ENCODE measurements around the gene MTPN.

The MTPN gene

GRCh38 chr7:135981958-135982646 lies 4.9 kb upstream of the MTPN start:
- no peak for DNase-seq

GRCh38 chr7:135980665-135981180 lies 3.6 kb upstream of the MTPN start:
- DNase-seq: peak; percentile 45

DNA sequence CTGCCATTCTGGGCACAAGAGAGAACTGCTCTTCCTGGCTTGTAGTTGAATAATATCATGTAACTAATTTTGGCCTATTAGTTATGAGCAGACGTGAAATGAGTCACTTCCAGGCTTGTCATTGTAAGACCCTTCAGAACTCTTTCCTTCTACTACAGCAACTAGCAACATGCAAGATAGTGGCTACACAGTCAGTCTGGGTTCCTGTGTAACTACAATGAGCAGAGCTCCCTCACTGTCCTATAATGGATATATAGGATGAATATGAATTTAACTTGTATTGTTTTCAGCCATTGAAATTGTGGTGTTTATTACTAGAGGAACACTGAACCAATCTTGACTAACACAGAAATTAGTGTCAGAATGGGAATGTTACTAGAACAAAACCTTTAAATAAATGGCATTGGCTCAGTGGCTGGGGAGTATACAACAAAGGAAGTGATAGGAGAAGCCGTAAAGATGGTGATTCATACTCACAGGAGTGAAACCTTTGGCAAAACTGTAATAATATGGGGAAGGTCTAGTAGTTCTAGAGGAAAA lies 2.9 kb upstream of the MTPN start:
- DNase-seq: no peak

DNA sequence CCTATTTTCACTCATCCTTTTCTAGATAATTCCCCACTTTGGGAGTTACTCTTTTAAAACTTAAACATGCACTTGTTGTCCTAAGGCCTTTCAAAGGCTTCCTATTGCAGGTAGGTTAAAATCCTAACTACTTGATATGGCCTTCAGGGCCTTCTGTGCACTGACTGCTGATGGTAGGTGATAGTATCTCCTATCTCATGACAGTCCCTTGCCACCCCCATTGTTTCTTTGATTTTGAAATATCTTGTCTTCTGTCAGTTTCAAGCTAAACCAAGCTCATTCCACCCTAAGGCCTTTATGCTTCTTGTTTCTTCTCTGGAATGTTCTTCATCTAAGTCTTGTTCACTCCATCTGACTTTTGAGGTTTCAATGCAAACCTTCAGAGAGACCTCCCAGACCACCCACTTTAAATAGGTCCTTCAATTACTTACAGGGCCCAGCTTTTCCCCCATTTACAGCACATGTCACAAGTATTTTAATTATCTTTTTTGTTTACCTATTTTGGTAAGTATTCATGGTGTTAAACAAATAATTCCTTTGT lies 2.4 kb upstream of the MTPN start:
- DNase-seq: no peak

DNA sequence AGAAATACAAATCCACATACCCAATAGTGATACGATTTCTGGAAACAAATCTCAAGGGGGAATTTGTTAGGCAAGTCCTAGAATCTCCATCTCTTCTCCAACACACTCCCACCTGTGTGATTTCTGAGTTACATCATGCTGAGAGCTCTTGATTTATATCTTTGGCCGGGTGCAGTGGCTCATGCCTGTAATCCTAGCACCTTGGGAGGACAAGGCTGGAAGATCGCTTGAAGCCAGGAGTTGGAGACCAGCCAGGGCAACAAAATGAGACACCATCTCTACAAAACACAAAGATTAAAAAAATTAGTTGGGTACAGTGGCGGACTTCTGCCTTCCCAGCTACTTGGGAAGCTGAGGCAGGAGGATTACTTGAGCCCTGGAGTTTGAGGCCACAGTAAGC lies 1.5 kb upstream of the MTPN start:
- DNase-seq: no peak

- no peak for DNase-seq
Observed at GRCh38 chr7:135977742-135978066, 545 bp upstream of the MTPN start.

DNA sequence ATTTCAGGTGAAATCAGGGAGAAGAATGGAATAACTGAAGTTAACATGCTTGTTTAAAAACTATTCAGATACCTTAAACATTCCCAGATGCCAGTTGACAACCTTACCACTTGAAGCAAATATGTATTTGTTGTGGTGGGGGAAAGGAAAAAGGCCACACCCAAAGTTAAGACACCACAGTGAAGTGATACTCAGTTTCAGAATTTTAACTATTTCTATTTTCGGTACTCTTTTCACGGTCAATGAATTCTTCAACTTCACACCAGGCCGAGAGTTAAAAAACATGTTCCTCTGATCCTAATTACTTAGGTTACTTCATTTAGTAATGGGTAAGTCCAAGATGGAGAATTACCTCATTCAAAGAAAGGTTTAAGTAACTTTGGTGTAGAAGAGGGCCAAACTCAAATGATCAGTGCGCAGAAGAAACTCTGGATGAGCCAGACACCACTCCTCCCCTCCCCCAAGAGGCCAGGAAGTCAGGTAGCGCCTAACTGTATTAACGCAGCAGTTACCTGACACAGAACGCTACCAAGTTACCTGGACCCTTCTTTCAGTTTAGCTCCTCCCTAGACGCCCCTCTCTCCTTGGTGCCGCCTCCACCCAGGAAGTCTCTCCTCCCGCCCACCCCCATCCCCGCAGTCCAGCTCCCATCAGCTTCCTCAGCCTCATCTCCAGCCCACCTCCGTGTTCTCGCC lies 700 bp downstream of the MTPN start:
- DNase-seq: peak; percentile 31

GRCh38 chr7:135975166-135975565 lies 2.0 kb downstream of the MTPN start:
- DNase-seq: no peak

GRCh38 chr7:135974667-135975066 lies 2.5 kb downstream of the MTPN start:
- DNase-seq: no peak

GRCh38 chr7:135971366-135971725 lies 5.8 kb downstream of the MTPN start:
- DNase-seq: no peak

- no peak for DNase-seq
Observed at GRCh38 chr7:135970682-135971365, 6.3 kb downstream of the MTPN start.

- no peak for DNase-seq
Observed at GRCh38 chr7:135970045-135970444, 7.1 kb downstream of the MTPN start.

- no peak for DNase-seq
Observed at GRCh38 chr7:135966341-135967043, 10.7 kb downstream of the MTPN start.

DNA sequence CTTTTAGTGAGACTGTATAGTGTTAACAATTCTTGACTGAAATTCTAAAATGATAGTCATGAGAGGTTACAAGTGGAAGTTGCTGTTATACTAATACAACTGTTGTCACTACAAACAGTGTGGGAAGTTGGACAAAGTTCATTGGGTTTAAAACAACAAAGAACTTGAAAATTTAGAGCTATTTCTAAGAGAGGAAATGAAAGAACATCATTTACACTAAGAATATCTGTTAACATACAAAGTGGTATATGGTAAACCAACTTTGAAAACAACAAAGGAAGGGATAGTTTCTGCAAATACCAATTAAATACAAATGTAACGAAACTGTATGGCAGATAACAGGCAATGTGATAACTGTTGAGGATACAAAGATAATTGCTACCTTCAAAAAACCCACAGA lies 11.6 kb downstream of the MTPN start:
- DNase-seq: no peak

DNA sequence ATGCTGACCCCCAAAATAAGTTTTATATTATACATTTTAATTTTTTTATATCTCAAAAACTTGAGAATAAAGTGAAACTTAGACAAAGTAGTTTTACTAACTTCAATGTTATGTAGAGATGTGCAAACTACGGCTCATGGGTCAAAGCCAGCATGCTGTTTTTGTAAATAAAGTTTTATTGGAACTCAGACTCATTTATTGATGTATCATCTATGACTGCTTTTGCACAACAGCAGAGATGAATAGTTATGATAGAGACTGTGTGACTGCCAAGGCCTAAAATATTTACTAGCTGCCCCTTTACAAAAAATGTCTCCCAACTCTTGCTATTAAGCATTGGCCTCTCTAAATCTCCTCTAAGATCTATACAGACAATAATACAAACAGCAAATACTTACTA lies 12.4 kb downstream of the MTPN start:
- DNase-seq: no peak

DNA sequence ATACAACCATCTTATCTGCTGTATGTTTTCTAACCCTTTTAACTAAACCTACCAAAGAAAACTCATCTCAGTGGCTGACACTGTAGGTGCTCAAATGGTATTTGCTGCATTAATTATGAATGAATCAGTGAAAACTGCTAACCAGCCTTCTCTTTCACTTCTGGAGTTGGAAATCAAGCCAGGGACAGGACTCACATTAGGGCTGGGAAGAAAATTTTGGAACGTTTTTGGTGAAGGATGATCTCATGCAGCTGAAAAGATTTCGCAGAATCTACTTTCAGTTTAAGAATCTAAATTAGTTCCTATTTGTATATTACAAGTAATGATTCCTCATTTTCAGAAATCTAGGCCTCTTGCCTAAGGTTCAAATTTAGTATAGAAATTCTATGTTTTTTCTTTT lies 12.9 kb downstream of the MTPN start:
- DNase-seq: no peak

DNA sequence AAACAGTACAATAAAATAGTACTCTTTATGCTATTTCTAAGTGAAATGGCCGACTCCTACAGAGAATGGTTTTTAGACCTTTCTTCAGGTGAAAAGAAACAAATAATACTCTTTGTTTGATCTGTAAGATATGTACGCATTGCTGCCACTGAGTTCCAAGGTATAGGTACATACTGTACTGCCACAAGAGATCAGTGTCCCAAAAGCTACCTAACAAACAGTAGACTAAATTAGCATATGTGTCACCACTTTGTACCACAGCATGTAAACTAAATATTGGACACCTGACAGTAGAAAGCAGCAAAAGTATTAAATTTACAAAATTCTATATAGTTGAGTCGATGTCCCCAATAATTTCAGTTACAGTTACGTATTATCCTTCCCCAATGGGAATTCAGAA lies 14.4 kb downstream of the MTPN start:
- no peak for DNase-seq

- DNase-seq: no peak
Observed at GRCh38 chr7:135960709-135961451, 16.3 kb downstream of the MTPN start.

- DNase-seq: no peak
Observed at GRCh38 chr7:135959646-135960363, 17.4 kb downstream of the MTPN start.

GRCh38 chr7:135958173-135958572 lies 19.0 kb downstream of the MTPN start:
- no peak for DNase-seq

DNA sequence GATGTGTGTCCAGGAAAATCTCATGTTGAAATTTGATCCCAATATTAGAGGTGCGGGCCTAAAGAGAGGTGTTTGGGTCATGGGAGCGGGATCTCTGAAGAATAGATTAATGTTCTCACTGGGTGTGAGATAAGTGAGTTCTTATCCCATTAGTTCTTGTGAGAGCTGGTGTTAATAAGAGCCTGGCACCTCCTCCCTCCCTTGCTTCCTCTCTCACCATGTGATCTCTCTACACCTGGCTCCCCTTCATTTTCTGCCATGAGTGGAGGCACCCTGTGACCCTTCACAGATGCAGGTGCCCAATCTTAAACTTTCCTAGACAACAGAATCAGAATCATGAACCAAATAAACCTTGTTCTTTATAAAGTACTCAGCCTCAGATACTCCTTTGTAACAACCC lies 19.5 kb downstream of the MTPN start:
- no peak for DNase-seq
